Spinal cord (tissue), 10 donors: ENCODE measurements around the gene ADAMTS8. TPM values are rescaled to one million over a fixed set of nuclear protein-coding genes. Genes with fewer than 3 reads are reported as not detected.

Source experiments
- DNase-seq, 6 donors: peaks; one replicate each; pipeline versions ENCODE4 v3.0.0 to v3.0.0-alpha.2; 2013 to 2015; ENCODE audit warnings: low spot score in 6 of 6, low read depth in 4 of 6
- H3K27ac ChIP-seq: one replicate; pipeline ENCODE4 v1.5.1; 2013; ENCODE audit warnings: low read depth, low read length, control low read depth
- H3K27me3 ChIP-seq: one replicate; pipeline ENCODE4 v1.6.1; 2013; ENCODE audit warnings: low read length; ENCODE audit not compliant: control insufficient read depth, insufficient read depth
- H3K36me3 ChIP-seq: one replicate; pipeline ENCODE4 v1.6.1; 2013; ENCODE audit warnings: low read length; ENCODE audit not compliant: control insufficient read depth, insufficient read depth
- H3K4me1 ChIP-seq: one replicate; pipeline ENCODE4 v1.6.1; 2013; ENCODE audit warnings: low read length; ENCODE audit not compliant: control insufficient read depth, insufficient read depth
- H3K4me3 ChIP-seq: one replicate; pipeline ENCODE4 v1.5.1; 2013; ENCODE audit warnings: low read depth, low read length, control low read depth
- H3K9me3 ChIP-seq: one replicate; pipeline ENCODE4 v1.6.1; 2013; ENCODE audit warnings: low read length; ENCODE audit not compliant: control insufficient read depth, insufficient read depth
- WGBS: methylation state at CpG from one replicate; pipeline ENCODE4 v1.1.5; 2013; ENCODE audit warnings: missing lambda C conversion rate; ENCODE audit not compliant: insufficient coverage; 5-methylcytosine and 5-hydroxymethylcytosine counted together
- long read RNA-seq, 4 donors: transcript quantifications; one replicate each; lab custom pipeline, GENCODE V29; 2026
- polyA plus RNA-seq, 2 donors: library from polyadenylated mRNA; unstranded; fragments of 120-200 nt; gene quantifications; one replicate each; pipeline ENCODE4 v1.2.1, GENCODE V29; 2013; ENCODE audit not compliant: insufficient read length in 2 of 2
- total RNA-seq, 2 donors: library from RNA; depleted of rRNA in 1 of 2; stranded (reverse); fragments of 120-200 nt in 1 of 2; fragments of >200 nt in 1 of 2; gene quantifications; one replicate each; pipeline versions ENCODE4 v1.2.3 to v1.2.4, GENCODE V29; 2013 to 2014
- donor health status: healthy.

The ADAMTS8 gene, protein sequence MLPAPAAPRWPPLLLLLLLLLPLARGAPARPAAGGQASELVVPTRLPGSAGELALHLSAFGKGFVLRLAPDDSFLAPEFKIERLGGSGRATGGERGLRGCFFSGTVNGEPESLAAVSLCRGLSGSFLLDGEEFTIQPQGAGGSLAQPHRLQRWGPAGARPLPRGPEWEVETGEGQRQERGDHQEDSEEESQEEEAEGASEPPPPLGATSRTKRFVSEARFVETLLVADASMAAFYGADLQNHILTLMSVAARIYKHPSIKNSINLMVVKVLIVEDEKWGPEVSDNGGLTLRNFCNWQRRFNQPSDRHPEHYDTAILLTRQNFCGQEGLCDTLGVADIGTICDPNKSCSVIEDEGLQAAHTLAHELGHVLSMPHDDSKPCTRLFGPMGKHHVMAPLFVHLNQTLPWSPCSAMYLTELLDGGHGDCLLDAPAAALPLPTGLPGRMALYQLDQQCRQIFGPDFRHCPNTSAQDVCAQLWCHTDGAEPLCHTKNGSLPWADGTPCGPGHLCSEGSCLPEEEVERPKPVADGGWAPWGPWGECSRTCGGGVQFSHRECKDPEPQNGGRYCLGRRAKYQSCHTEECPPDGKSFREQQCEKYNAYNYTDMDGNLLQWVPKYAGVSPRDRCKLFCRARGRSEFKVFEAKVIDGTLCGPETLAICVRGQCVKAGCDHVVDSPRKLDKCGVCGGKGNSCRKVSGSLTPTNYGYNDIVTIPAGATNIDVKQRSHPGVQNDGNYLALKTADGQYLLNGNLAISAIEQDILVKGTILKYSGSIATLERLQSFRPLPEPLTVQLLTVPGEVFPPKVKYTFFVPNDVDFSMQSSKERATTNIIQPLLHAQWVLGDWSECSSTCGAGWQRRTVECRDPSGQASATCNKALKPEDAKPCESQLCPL
- total RNA-seq (1 to 10 TPM; 1.7 to 2.5 TPM), polyA plus RNA-seq (1 to 10 TPM; 3.0 to 4.5 TPM)
- long read RNA-seq, donor 1: 0 reads
- long read RNA-seq, donor 2: 0 reads
- long read RNA-seq, donor 3: 0 reads
- long read RNA-seq, donor 4, full-length matches to known transcripts: 2 of 2 reads
- long read RNA-seq, donor 4, partial matches to known transcripts: 0 of 2 reads
- long read RNA-seq, donor 4, other reads (novel, unspliced or antisense): 0 of 2 reads

GRCh38 chr11:130428316-130429119 is at the start of gene ADAMTS8:
Gene ADAMTS8, minus strand, starts transcription at chr11:130428609. Its CDS starts 323 bp downstream, at chr11:130428286.
- Histone ChIP-seq H3K27ac (no peak within 1 kb of the TSS), H3K4me3 (peak within 1 kb of the TSS; percentile 31), H3K27me3 (peaks cover 39% of the 10 kb centered on the region), H3K9me3 (no peaks in the 10 kb centered on the region), H3K4me1 (peaks cover 34% of the 10 kb centered on the region), H3K36me3 (no peaks in the 10 kb centered on the region)
- peak in 2 of 6 donors; percentile 52 to 58 for DNase-seq
- under 1% methylated on average over 51 of the region's 64 CpGs for WGBS

GRCh38 chr11:130477586-130478203 is 49.3 kb upstream of the ADAMTS8 start:
- peaks cover 31% of the 10 kb centered on the region for H3K36me3 ChIP-seq
- 73% methylated on average over 6 of the region's 6 CpGs for WGBS
- peak in 1 of 6 donors; percentile 20 for DNase-seq
- no peak overlapping the region for H3K27ac ChIP-seq
- no peaks in the 10 kb centered on the region for H3K27me3 ChIP-seq
- no peaks in the 10 kb centered on the region for H3K9me3 ChIP-seq
- H3K4me1 ChIP-seq: peaks cover 13% of the 10 kb centered on the region
- H3K4me3 ChIP-seq: no peak overlapping the region

DNA sequence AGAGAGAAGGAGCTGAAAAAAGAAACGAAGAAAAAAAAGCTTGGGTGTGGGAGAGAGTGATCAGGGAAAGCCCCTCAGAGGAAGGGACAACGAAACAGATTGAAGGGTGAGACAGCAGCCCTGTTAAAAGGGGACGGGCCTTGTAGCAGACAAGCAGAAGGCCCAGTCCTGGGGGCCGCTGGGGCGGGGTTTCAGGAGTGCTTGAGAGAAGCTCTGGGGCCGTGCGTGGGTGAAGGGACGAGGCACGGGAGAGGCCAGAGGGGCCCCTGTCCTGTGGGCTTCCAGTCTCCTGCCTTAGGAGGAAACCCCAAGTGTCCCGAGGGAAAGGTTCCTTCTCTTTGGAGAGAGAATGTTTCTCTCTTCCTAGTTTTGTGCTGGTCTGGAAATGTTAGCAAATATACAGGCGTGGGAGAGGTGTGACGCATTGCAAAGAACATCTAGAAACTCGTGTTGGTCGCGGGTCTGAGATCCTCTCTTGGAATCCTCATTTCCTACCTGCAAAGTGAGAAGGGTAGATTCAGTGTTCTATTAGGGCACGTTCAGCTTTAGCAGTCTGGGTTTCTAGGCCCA is 48.6 kb upstream of the ADAMTS8 start:
- H3K4me1 ChIP-seq: peaks cover 13% of the 10 kb centered on the region
- no peak overlapping the region for H3K27ac ChIP-seq
- no peak overlapping the region for H3K4me3 ChIP-seq
- peaks cover 38% of the 10 kb centered on the region for H3K36me3 ChIP-seq
- WGBS: 82% methylated on average over 13 of the region's 16 CpGs
- no peaks in the 10 kb centered on the region for H3K27me3 ChIP-seq
- no peak for DNase-seq
- H3K9me3 ChIP-seq: no peaks in the 10 kb centered on the region

DNA sequence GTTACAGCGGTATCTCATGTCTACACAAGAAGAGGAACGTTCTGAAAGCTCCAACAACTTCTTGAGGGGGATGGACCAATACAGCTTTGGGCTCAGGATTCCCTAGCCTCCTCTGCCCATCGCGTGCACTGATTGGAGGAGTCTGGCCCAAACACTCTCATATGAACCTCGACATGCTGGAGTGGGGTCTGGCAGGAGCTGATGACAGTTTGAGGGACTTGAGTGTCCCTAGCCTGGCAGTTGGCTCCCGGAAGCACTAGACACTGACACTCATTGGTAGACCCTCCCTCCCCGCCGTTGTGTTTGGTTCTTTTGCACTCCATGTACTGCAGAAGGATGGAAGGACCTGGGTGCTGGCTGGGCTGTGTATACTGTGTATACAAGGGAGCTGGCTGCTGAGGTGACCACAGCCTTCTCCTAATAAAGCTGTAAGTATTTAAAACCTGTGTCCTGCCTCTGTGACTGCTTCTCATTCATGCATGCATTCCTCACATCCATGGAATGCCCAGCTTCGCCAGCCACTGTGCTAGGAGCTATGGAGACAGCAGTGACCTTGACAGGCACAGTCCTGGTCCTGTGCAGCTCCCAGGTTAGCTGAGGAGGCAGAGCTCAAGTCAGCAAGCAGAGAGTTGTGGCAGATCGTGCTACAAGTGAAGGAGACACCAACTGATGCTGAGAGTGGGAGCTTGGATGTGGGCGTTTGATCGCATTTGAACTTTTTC is 48.0 kb upstream of the ADAMTS8 start:
- no peak overlapping the region for H3K27ac ChIP-seq
- 87% methylated on average over 8 of the region's 12 CpGs for WGBS
- DNase-seq: no peak

GRCh38 chr11:130475426-130476053 is 47.1 kb upstream of the ADAMTS8 start:
- 86% methylated on average over 6 of the region's 10 CpGs for WGBS
- H3K36me3 ChIP-seq: peaks cover 48% of the 10 kb centered on the region

More for the DNA sequence above, 48.0 kb upstream of the ADAMTS8 start:
- peaks cover 41% of the 10 kb centered on the region for H3K36me3 ChIP-seq
- H3K4me1 ChIP-seq: peaks cover 13% of the 10 kb centered on the region
- H3K27me3 ChIP-seq: no peaks in the 10 kb centered on the region
- H3K9me3 ChIP-seq: no peaks in the 10 kb centered on the region
- H3K4me3 ChIP-seq: no peak overlapping the region

DNA sequence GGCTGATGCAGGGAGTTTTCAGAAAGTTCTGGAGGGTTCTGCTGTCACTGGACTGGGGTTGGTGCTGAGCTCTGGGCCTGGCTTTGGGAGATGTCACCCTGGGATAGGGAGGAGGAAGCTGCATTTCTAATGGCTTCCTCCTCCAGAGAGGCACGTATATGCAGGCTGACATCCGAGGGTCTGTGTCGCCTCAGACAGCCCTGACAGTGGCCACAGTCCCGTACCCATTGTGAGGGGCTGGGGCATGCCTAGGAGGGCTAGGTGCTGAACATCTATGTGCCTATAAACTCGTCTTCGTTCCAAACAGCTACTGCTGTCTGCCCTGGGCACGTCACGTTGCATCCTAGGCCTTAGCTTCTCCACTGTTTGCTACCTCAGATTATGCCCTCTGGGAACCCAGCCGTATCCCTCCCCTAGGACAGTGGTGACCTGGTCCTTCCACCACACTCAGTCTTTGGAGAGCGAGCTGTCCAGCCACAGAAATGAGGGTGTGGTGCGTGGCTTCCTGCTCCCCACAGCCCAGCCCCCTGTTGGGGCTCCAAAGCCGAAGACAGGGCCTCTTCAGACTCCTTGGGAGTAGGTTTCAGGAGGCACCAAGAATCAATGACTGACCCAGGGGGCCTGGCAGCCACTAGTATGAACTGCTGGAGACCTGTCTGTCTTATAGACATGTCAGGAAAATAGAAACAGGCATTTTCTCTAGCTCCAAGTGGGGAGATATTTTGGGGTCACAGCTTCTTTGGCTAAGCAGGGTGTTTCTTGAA is 46.4 kb upstream of the ADAMTS8 start:
- 93% methylated on average over 10 of the region's 12 CpGs for WGBS
- no peak overlapping the region for H3K27ac ChIP-seq
- H3K36me3 ChIP-seq: peaks cover 48% of the 10 kb centered on the region
- peaks cover 13% of the 10 kb centered on the region for H3K4me1 ChIP-seq
- no peak for DNase-seq
- no peak overlapping the region for H3K4me3 ChIP-seq
- no peaks in the 10 kb centered on the region for H3K27me3 ChIP-seq
- H3K9me3 ChIP-seq: no peaks in the 10 kb centered on the region

More at GRCh38 chr11:130475426-130476053, 47.1 kb upstream of the ADAMTS8 start:
- Histone ChIP-seq H3K27me3 (no peaks in the 10 kb centered on the region), H3K4me3 (no peak overlapping the region), H3K27ac (no peak overlapping the region), H3K9me3 (no peaks in the 10 kb centered on the region), H3K4me1 (peaks cover 13% of the 10 kb centered on the region)
- DNase-seq: no peak

- Histone ChIP-seq H3K27me3 (no peaks in the 10 kb centered on the region), H3K27ac (no peak overlapping the region), H3K4me3 (no peak overlapping the region), H3K9me3 (no peaks in the 10 kb centered on the region), H3K4me1 (peaks cover 13% of the 10 kb centered on the region), H3K36me3 (peaks cover 52% of the 10 kb centered on the region)
- WGBS: 92% methylated on average over 19 of the region's 21 CpGs
- no peak for DNase-seq
Measured at GRCh38 chr11:130473795-130474377, 45.5 kb upstream of the ADAMTS8 start.
